Sigmoid colon (tissue), 7 donors: Measurements from ENCODE around the gene CARTPT. TPM values are rescaled to one million over a fixed set of nuclear protein-coding genes. Genes with fewer than 3 reads are reported as not detected.
A peak's percentile ranks its signal among the peaks of the same experiment; 100 is the strongest.

Experiments used
- DNase-seq: peaks from one replicate; pipeline ENCODE4 v3.0.0-alpha.2; 2019
- H3K27ac ChIP-seq, 4 donors: fragments of 200-600 bp; sonication (generic); one replicate each; pipeline ENCODE4 v1.5.1; 2016 to 2019; ENCODE audit warnings: mild to moderate bottlenecking in 1 of 4
- H3K27me3 ChIP-seq, 3 donors: fragments of 200-600 bp; sonication (generic); one replicate each; pipeline ENCODE4 v1.5.1; 2019; ENCODE audit warnings: mild to moderate bottlenecking in 1 of 3
- H3K36me3 ChIP-seq, 4 donors: fragments of 200-600 bp; sonication (generic); one replicate each; pipeline ENCODE4 v1.5.1; 2016 to 2019
- H3K4me1 ChIP-seq, 4 donors: fragments of 200-600 bp; sonication (generic); one replicate each; pipeline ENCODE4 v1.5.1; 2017 to 2019
- H3K4me3 ChIP-seq, 4 donors: fragments of 200-600 bp; sonication (generic); one replicate each; pipeline ENCODE4 v1.5.1; 2017 to 2019; ENCODE audit warnings: mild to moderate bottlenecking in 2 of 4, moderate library complexity in 1 of 4
- H3K9me3 ChIP-seq, 4 donors: fragments of 200-600 bp in 3 of 4; sonication (generic) in 3 of 4; one replicate each; pipeline versions ENCODE4 v1.5.1 to v1.6.1; 2013 to 2019
- CTCF ChIP-seq, 4 experiments: fragments of 450-650 bp in 3 of 4; fragments of 200-600 bp in 1 of 4; IDR thresholded peaks; one replicate each; pipeline ENCODE4 v1.5.1; 2016 to 2019; ENCODE audit warnings: antibody characterized with exemption in 4 of 4, mild to moderate bottlenecking in 3 of 4, moderate library complexity in 2 of 4
- EP300 ChIP-seq, 4 donors: sonication (generic); formaldehyde crosslinking; IDR thresholded peaks; one replicate each; pipeline ENCODE4 v1.6.1; 2017; ENCODE audit warnings: antibody characterized with exemption in 4 of 4
- POLR2A ChIP-seq, 2 donors: fragments of 450-650 bp; IDR thresholded peaks; one replicate each; pipeline ENCODE4 v1.6.1; 2016; ENCODE audit warnings: antibody characterized with exemption in 2 of 2, mild to moderate bottlenecking in 2 of 2, moderate library complexity in 2 of 2
- POLR2AphosphoS5 ChIP-seq, 4 donors: sonication (generic); formaldehyde crosslinking; IDR thresholded peaks; one replicate each; pipeline ENCODE4 v1.6.1; 2017; ENCODE audit warnings: antibody characterized with exemption in 4 of 4
- WGBS, 2 donors: extraction: QIAGEN DNeasy Blood & Tissue Kit; methylation state at CpG; one replicate each; pipeline ENCODE4 v1.1.7; 2013; 5-methylcytosine and 5-hydroxymethylcytosine counted together
- intact Hi-C: fragments of 100-400 bp; cut with DNase I; formaldehyde crosslinking; loops from one replicate; pipeline ENCODE4 v1.15.1; 2023
- polyA plus RNA-seq, 3 donors: library from polyadenylated mRNA; stranded (reverse); fragments of 200-250 nt; gene quantifications; one replicate each; pipeline ENCODE4 v1.2.3, GENCODE V29; 2013
- total RNA-seq, 4 donors: library from RNA; depleted of rRNA; stranded (reverse); fragments of >200 nt; gene quantifications; one replicate each; pipeline ENCODE4 v1.1.0, GENCODE V29; 2016
- donor health status: healthy with polysubstance abuse.
- donor health status: Bipolar disorder and iron deficiency.
- donor health status: healthy.

The CARTPT gene
- total and polyA plus RNA-seq, 7 donors = 4.4 to 39.8 (median 16.3) TPM; not detected in 2

DNA sequence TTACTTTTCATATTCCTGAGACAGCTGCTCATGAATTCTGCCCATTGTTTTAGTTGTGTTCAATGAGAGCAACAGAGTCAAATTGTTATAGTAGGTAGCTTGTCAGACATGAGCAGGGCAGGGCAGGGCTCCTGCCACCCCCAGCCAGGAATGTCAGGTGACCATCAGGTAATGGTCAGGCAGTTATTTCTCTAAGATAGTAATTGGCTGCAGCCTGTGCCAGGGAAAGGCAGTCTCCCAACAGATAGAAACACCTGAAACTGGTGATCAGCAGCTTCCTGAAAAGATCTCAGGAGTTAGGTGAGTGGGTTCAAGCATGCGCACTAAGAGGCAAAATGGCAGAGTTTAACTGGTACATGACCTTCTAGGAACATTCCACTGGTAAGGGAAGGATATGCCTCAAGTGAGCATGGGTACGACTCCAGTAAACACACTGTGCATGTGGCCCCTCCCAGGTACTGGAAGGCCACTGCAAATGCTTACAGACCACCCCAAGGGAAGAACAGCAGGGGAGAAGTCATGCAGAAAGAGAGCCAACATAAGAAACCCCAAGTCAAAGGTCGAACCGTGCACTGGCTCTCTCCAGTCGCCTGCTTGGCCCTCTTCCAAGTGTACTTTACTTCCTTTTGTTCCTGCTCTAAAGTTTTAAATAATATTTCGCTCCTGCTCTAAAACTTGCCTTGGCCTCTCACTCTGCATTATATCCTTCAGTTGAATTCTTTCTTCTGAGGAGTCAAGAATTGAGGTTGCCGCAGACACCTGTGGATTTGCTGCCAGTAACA lies 25.1 kb downstream of the CARTPT start:
- DNase-seq = no peak
- Histone ChIP-seq H3K9me3 (no peaks in the 10 kb centered on the region), H3K4me3 (no peak overlapping the region), H3K36me3 (no peaks in the 10 kb centered on the region), H3K27ac (peak overlapping the region in 1 of 4 donors; percentile 42), H3K4me1 (peaks cover 0 to 18% (median 5%) of the 10 kb centered on the region in 4 donors), H3K27me3 (no peaks in the 10 kb centered on the region)
- WGBS, 2 donors = 16 to 54% methylated on average over 7 of the region's 7 CpGs
- intact Hi-C loops = no loop called here
- TF ChIP-seq EP300 (IDR thresholded peaks at IDR 0.05) (no peak), POLR2AphosphoS5 (IDR thresholded peaks at IDR 0.05) (no peak), POLR2A (IDR thresholded peaks at IDR 0.05) (no peak)

DNA sequence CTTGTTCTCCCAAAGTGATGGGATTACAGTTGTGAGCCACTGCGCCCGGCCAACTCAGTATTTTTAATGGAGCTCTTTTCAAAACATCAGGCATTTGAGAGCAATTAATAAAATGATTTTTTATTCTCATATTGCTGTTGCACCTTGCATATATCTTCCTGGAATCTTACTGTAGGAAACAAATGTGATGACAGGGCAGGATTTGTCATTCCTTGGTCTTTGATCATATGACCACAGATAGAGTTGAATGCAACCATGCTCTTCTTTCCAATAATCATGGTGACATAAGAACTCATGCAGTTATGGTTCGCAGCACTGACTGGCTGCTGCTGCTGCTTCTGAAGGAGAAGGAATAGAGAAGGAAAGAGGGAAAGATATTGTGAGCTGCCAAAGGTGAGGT lies 28.1 kb downstream of the CARTPT start:
- 97 to 98% methylated on average over 3 of the region's 3 CpGs for WGBS, 2 donors
- no peaks in the 10 kb centered on the region for H3K9me3 ChIP-seq

DNA sequence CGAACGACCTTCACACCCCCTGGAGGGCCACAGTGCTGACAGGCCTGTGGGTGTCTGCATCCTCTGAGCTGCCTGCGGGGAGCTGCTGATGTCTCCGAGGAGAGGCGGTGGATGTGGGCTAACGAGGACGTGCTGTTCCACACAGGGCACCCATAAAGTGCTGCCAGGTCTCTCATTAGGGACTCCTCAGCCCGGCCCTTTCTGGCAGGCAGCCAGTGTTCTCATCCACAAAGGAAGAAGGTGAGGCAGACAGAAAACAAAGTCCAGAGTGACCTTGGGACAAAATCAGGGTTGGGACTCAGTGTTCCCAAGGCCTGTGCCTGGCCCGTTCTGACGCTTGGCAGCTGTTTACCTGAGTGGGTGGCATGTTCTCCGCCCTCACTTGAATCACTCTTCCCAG lies 29.3 kb downstream of the CARTPT start:
- peaks cover 0 to 7% (median 2%) of the 10 kb centered on the region in 4 donors for H3K4me1 ChIP-seq
- no peaks in the 10 kb centered on the region for H3K9me3 ChIP-seq
- 26 to 70% methylated on average over 11 of the region's 11 CpGs for WGBS, 2 donors
- TF ChIP-seq POLR2AphosphoS5 (IDR thresholded peaks at IDR 0.05) (no peak), EP300 (IDR thresholded peaks at IDR 0.05) (peak in 1 of 4 donors; percentile 20)
- H3K27me3 ChIP-seq = no peaks in the 10 kb centered on the region
- peak; percentile 67 for DNase-seq
- intact Hi-C loops = no loop called here
- no peak overlapping the region for H3K27ac ChIP-seq
- H3K36me3 ChIP-seq = no peaks in the 10 kb centered on the region
- H3K4me3 ChIP-seq = no peak overlapping the region

More for the DNA sequence above, 28.1 kb downstream of the CARTPT start:
- no peaks in the 10 kb centered on the region for H3K27me3 ChIP-seq
- H3K27ac ChIP-seq = no peak overlapping the region
- TF ChIP-seq EP300 (IDR thresholded peaks at IDR 0.05) (no peak), CTCF (IDR thresholded peaks at IDR 0.05) (no peak), POLR2A (IDR thresholded peaks at IDR 0.05) (no peak), POLR2AphosphoS5 (IDR thresholded peaks at IDR 0.05) (no peak)
- no peak overlapping the region for H3K4me3 ChIP-seq
- no peaks in the 10 kb centered on the region for H3K36me3 ChIP-seq
- intact Hi-C loops = no loop called here
- DNase-seq = no peak
- H3K4me1 ChIP-seq = peaks cover 0 to 18% (median 5%) of the 10 kb centered on the region in 4 donors

- H3K27me3 ChIP-seq = no peaks in the 10 kb centered on the region
- no peak overlapping the region for H3K27ac ChIP-seq
- WGBS, 2 donors = 69 to 81% methylated on average over 4 of the region's 4 CpGs
- H3K4me1 ChIP-seq = no peaks in the 10 kb centered on the region
- H3K4me3 ChIP-seq = no peak overlapping the region
- no peak for DNase-seq
- H3K36me3 ChIP-seq = no peaks in the 10 kb centered on the region
- TF ChIP-seq EP300 (IDR thresholded peaks at IDR 0.05) (no peak), POLR2AphosphoS5 (IDR thresholded peaks at IDR 0.05) (no peak), POLR2A (IDR thresholded peaks at IDR 0.05) (no peak), CTCF (IDR thresholded peaks at IDR 0.05) (no peak)
- intact Hi-C loops = no loop called here
- H3K9me3 ChIP-seq = no peaks in the 10 kb centered on the region
These were observed 32.3 kb downstream of the CARTPT start for GRCh38 chr5:71751422-71751821.

DNA sequence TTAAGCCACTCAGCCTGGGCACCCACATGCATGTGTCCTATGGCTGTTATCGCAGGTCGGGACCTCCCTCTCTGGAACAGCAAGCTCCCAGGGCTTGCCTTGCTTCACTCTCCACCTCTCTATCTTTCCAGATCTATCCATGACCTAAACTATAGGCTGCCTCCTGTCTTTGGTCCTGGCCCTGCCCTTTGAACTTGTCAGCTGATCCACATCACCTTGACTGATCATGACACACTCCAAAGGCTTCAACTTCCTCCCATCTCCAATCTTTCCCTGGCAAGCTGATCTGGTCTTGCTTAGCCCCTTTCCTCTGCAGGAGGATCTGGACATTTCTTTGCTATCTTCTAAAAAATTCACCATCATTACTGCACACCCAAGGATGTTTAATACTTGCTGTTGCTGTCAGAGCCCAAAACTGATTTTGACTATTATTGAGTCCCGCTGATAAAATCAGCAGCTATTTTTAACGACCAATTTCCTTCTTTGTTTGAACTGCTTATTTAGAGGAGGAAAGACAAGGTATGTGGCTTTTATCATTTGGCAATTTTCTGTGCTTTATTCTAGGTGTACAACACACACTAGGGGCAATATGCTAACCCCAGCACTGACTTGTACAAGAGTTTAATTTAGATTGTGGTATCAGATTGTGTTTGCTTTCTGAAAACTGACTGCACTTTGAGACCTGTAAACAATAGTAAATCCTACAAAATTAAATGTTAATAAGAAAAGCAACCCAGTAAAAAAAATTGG lies 33.5 kb downstream of the CARTPT start:
- DNase-seq = no peak
- intact Hi-C loops = no loop called here
- WGBS, 2 donors = 76 to 84% methylated on average over 4 of the region's 4 CpGs
- no peaks in the 10 kb centered on the region for H3K36me3 ChIP-seq
- H3K27me3 ChIP-seq = no peaks in the 10 kb centered on the region
- H3K4me1 ChIP-seq = peaks cover 0 to 4% (median 1%) of the 10 kb centered on the region in 4 donors
- H3K9me3 ChIP-seq = no peaks in the 10 kb centered on the region
- TF ChIP-seq POLR2AphosphoS5 (IDR thresholded peaks at IDR 0.05) (no peak), POLR2A (IDR thresholded peaks at IDR 0.05) (no peak), EP300 (IDR thresholded peaks at IDR 0.05) (no peak), CTCF (IDR thresholded peaks at IDR 0.05) (no peak)
- H3K27ac ChIP-seq = no peak overlapping the region
- H3K4me3 ChIP-seq = no peak overlapping the region
